Endothelial cell (in vitro differentiated cells): Measurements from ENCODE around the gene SHOC1. TPM values are rescaled to one million over a fixed set of nuclear protein-coding genes. Genes with fewer than 3 reads are reported as not detected.

Source experiments
- DNase-seq: peaks from one replicate; pipeline ENCODE4 v3.0.0; 2021; ENCODE audit warnings: low spot score
- H3K27ac Mint-ChIP-seq: one replicate; pipeline ENCODE4 v1.8.0; 2021; ENCODE audit warnings: mixed read lengths, inconsistent platforms; ENCODE audit not compliant: unreplicated experiment
- H3K27me3 Mint-ChIP-seq: one replicate; pipeline ENCODE4 v1.8.0; 2021; ENCODE audit warnings: mild to moderate bottlenecking, moderate library complexity, mixed read lengths, inconsistent platforms; ENCODE audit not compliant: unreplicated experiment
- H3K36me3 Mint-ChIP-seq: one replicate; pipeline ENCODE4 v1.8.0; 2021; ENCODE audit warnings: mild to moderate bottlenecking, low read depth, mixed read lengths, inconsistent platforms; ENCODE audit not compliant: unreplicated experiment
- H3K4me1 Mint-ChIP-seq: one replicate; pipeline ENCODE4 v1.8.0; 2021; ENCODE audit warnings: mild to moderate bottlenecking, mixed read lengths, inconsistent platforms; ENCODE audit not compliant: unreplicated experiment
- H3K4me3 Mint-ChIP-seq: one replicate; pipeline ENCODE4 v1.8.0; 2021; ENCODE audit warnings: mild to moderate bottlenecking, mixed read lengths, inconsistent platforms; ENCODE audit not compliant: unreplicated experiment
- H3K9me3 Mint-ChIP-seq: one replicate; pipeline ENCODE4 v1.8.0; 2021; ENCODE audit warnings: mixed read lengths, inconsistent platforms; ENCODE audit not compliant: unreplicated experiment
- CTCF ChIP-seq: fragments of 200-600 bp; sonication (generic); IDR thresholded peaks from one replicate; pipeline ENCODE4 v1.5.0; 2021; ENCODE audit warnings: antibody characterized with exemption; ENCODE audit not compliant: unreplicated experiment
- total RNA-seq: library from RNA; stranded (reverse); fragmentation: NEBNext Ultra II Directional; extraction: Animal tissue kit (Norgen Biotek cat#: 25700); gene quantifications from one replicate; pipeline ENCODE4 v1.2.1, GENCODE V29; 2021; ENCODE audit not compliant: unreplicated experiment

Gene SHOC1
- total RNA-seq, 1 donor from 2014 or later = not detected

- Mint-ChIP-seq H3K36me3 (no peaks in the 10 kb centered on the region), H3K9me3 (no peaks in the 10 kb centered on the region), H3K27me3 (peaks cover 1% of the 10 kb centered on the region), H3K4me3 (no peak overlapping the region), H3K4me1 (peaks cover 7% of the 10 kb centered on the region), H3K27ac (no peak overlapping the region)
- TF ChIP-seq CTCF = no peak
- no peak for DNase-seq
These were observed 11.5 kb upstream of the SHOC1 start for GRCh38 chr9:111806259-111806658.

GRCh38 chr9:111805830-111806241, 11.1 kb upstream of the SHOC1 start:
- no peak overlapping the region for H3K4me3 Mint-ChIP-seq
- H3K27ac Mint-ChIP-seq = no peak overlapping the region
- H3K4me1 Mint-ChIP-seq = peaks cover 5% of the 10 kb centered on the region
- no peak for DNase-seq
- no peak for TF ChIP-seq CTCF
- no peaks in the 10 kb centered on the region for H3K36me3 Mint-ChIP-seq
- no peaks in the 10 kb centered on the region for H3K27me3 Mint-ChIP-seq
- H3K9me3 Mint-ChIP-seq = no peaks in the 10 kb centered on the region

DNA sequence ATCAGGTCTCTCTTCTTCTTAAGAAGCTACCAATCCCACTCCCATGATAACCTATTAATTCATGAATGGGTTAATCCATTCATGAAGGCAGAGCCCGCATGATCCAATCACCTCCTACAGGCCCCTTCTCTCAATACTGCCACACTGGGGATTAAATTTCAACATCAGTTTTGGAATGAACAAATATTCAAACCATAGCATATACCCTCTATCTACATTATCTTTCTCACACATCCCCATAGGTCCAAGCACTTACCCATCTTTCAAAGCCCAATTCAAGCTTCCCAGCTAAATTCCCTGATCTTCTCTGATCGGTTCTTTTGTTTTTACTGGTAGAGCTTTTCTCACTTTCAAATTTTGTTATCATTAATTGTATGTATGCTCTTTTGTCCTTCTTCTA, 10.5 kb upstream of the SHOC1 start:
- no peak for TF ChIP-seq CTCF
- Mint-ChIP-seq H3K36me3 (no peaks in the 10 kb centered on the region), H3K4me1 (no peaks in the 10 kb centered on the region), H3K9me3 (no peaks in the 10 kb centered on the region), H3K4me3 (no peak overlapping the region), H3K27me3 (no peaks in the 10 kb centered on the region), H3K27ac (no peak overlapping the region)
- no peak for DNase-seq

DNA sequence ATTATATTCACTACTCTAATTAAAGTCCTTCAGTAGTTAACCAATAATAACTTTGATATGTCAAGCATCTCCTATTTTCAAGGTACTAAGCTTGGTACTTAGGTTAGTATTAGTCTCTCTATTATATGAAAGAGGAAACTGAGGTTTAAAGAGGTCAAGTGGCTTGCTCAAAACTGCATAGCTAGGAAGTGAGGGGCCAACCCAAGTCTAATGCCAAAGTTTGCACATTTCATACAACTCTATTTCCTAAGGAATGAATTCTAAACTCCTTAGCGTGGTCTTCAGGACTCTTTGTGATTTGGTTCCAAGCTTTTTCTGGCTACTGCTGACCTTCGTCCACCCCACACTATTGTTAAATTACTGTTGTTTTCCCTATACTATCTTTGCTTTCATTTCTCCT, 9.9 kb upstream of the SHOC1 start:
- Mint-ChIP-seq H3K4me1 (no peaks in the 10 kb centered on the region), H3K36me3 (no peaks in the 10 kb centered on the region), H3K27ac (no peak overlapping the region), H3K4me3 (no peak overlapping the region), H3K27me3 (no peaks in the 10 kb centered on the region), H3K9me3 (no peaks in the 10 kb centered on the region)
- no peak for DNase-seq
- TF ChIP-seq CTCF = no peak

GRCh38 chr9:111803924-111804323, 9.2 kb upstream of the SHOC1 start:
- no peaks in the 10 kb centered on the region for H3K9me3 Mint-ChIP-seq
- no peak for DNase-seq
- no peak overlapping the region for H3K4me3 Mint-ChIP-seq
- H3K27ac Mint-ChIP-seq = no peak overlapping the region
- no peak for TF ChIP-seq CTCF
- no peaks in the 10 kb centered on the region for H3K4me1 Mint-ChIP-seq
- H3K27me3 Mint-ChIP-seq = no peaks in the 10 kb centered on the region
- no peaks in the 10 kb centered on the region for H3K36me3 Mint-ChIP-seq
